IMR-90 (cell line): Measurements from ENCODE around the gene FOXP1. TPM values are rescaled to one million over a fixed set of nuclear protein-coding genes. Genes with fewer than 3 reads are reported as not detected.

Experiments
- ATAC-seq: fragments of 200-7000 bp; cut with Tn5 transposase; 2 replicates; pipeline ENCODE4 v1.9.1; 2020; ENCODE audit warnings: low read depth, mild to moderate bottlenecking, moderate library complexity
- BruUV-seq: library from RNA; stranded (reverse); fragments of 400-500 nt; replicated peaks from 2 replicates; lab custom pipeline; 2021; lab: Mats Ljungman, UMichigan
- CTCF ChIA-PET: fragments of 300-600 bp; formaldehyde crosslinking; extraction: SDS; loops from one replicate; lab custom pipeline; 2021; ENCODE audit warnings: antibody characterized with exemption; lab: Yijun Ruan, JAX
- POLR2A ChIA-PET: fragments of 300-600 bp; sonication (Branson Sonifier 250); formaldehyde crosslinking; loops from one replicate; lab custom pipeline; 2022; ENCODE audit warnings: antibody characterized with exemption; ENCODE audit not compliant: unreplicated experiment; lab: Charles Lee
- DNase-seq: peaks from one replicate; pipeline ENCODE4 v3.0.0; 2013
- H2AFZ ChIP-seq: replicated peaks from 2 replicates; pipeline ENCODE3; 2013; ENCODE audit warnings: low read length, mild to moderate bottlenecking; ENCODE audit not compliant: poor library complexity
- H2AK5ac ChIP-seq: 2 replicates; pipeline ENCODE4 v1.6.1; 2013; ENCODE audit warnings: low read depth, low read length, inconsistent platforms
- H2AK9ac ChIP-seq: replicated peaks from 2 replicates; pipeline ENCODE3; 2013; ENCODE audit warnings: mild to moderate bottlenecking, low read depth, low read length, moderate library complexity; ENCODE audit not compliant: poor library complexity
- H2BK120ac ChIP-seq: 2 replicates; pipeline ENCODE4 v1.6.1; 2013; ENCODE audit warnings: low read depth, low read length, inconsistent platforms
- H2BK15ac ChIP-seq: 3 replicates; pipeline ENCODE4 v1.6.1; 2013; ENCODE audit warnings: low read depth, low read length, inconsistent platforms
- H2BK20ac ChIP-seq: 2 replicates; pipeline ENCODE4 v1.6.1; 2013; ENCODE audit warnings: low read depth, mild to moderate bottlenecking, inconsistent platforms, low read length, moderate library complexity
- H2BK5ac ChIP-seq: 2 replicates; pipeline ENCODE4 v1.6.1; 2013; ENCODE audit warnings: mild to moderate bottlenecking, low read depth, low read length, inconsistent platforms; ENCODE audit not compliant: poor library complexity, severe bottlenecking
- H3K14ac ChIP-seq: replicated peaks from 2 replicates; pipeline ENCODE4 v1.6.1; 2013; ENCODE audit warnings: low read depth, low read length, inconsistent platforms
- H3K18ac ChIP-seq: 2 replicates; pipeline ENCODE4 v1.6.1; 2013; ENCODE audit warnings: low read depth, low read length, control low read depth
- H3K23ac ChIP-seq: 2 replicates; pipeline ENCODE4 v1.6.1; 2013; ENCODE audit warnings: low read depth, low read length, inconsistent platforms
- H3K27ac ChIP-seq: 2 replicates; pipeline ENCODE4 v1.5.1; 2013; ENCODE audit warnings: mild to moderate bottlenecking, control low read depth, low read length; ENCODE audit not compliant: insufficient read depth
- H3K27me3 ChIP-seq: 2 replicates; pipeline ENCODE4 v1.6.1; 2013; ENCODE audit warnings: low read length; ENCODE audit not compliant: control insufficient read depth, insufficient read depth
- H3K36me3 ChIP-seq: 2 replicates; pipeline ENCODE4 v1.6.1; 2013; ENCODE audit warnings: low read length, mixed read lengths; ENCODE audit not compliant: control insufficient read depth, insufficient read depth
- H3K4ac ChIP-seq: 2 replicates; pipeline ENCODE4 v1.6.1; 2013; ENCODE audit warnings: low read depth, low read length, inconsistent platforms
- H3K4me1 ChIP-seq: 2 replicates; pipeline ENCODE4 v1.6.1; 2013; ENCODE audit warnings: low read length, mixed read lengths; ENCODE audit not compliant: control insufficient read depth, insufficient read depth
- H3K4me2 ChIP-seq: 2 replicates; pipeline ENCODE4 v1.6.1; 2013; ENCODE audit warnings: low read depth, mild to moderate bottlenecking, control low read depth, low read length, moderate library complexity
- H3K4me3 ChIP-seq: 2 replicates; pipeline ENCODE4 v1.5.1; 2013; ENCODE audit warnings: low read depth, mild to moderate bottlenecking, control low read depth, low read length, moderate library complexity; ENCODE audit not compliant: insufficient read depth
- H3K56ac ChIP-seq: 2 replicates; pipeline ENCODE4 v1.6.1; 2013; ENCODE audit warnings: low read length, inconsistent platforms; ENCODE audit not compliant: insufficient read depth; ENCODE audit errors: extremely low read depth
- H3K79me1 ChIP-seq, 2 experiments: 2 replicates each; pipeline ENCODE4 v1.6.1; 2013; ENCODE audit warnings: low read length in 2 of 2, inconsistent platforms in 1 of 2, low read depth in 1 of 2
- H3K9ac ChIP-seq: 2 replicates; pipeline ENCODE4 v1.6.1; 2013; ENCODE audit warnings: low read depth, low read length, control low read depth
- H3K9me1 ChIP-seq: 2 replicates; pipeline ENCODE4 v1.6.1; 2013; ENCODE audit warnings: low read length, inconsistent platforms; ENCODE audit not compliant: insufficient read depth
- H3K9me3 ChIP-seq: 2 replicates; pipeline ENCODE4 v1.6.1; 2013; ENCODE audit warnings: low read length; ENCODE audit not compliant: control insufficient read depth, insufficient read depth
- H4K20me1 ChIP-seq: 2 replicates; pipeline ENCODE4 v1.6.1; 2013; ENCODE audit warnings: low read length, inconsistent platforms; ENCODE audit not compliant: insufficient read depth
- H4K5ac ChIP-seq: 2 replicates; pipeline ENCODE4 v1.6.1; 2013; ENCODE audit warnings: mild to moderate bottlenecking, low read depth, low read length, control low read depth
- H4K8ac ChIP-seq, 2 experiments: 2 replicates each; pipeline ENCODE4 v1.6.1; 2013; ENCODE audit warnings: low read depth in 2 of 2, low read length in 2 of 2, control low read depth in 1 of 2, inconsistent platforms in 1 of 2
- H4K91ac ChIP-seq: 2 replicates; pipeline ENCODE4 v1.6.1; 2013; ENCODE audit warnings: low read depth, low read length, inconsistent platforms; ENCODE audit not compliant: insufficient read depth
- BHLHE40 ChIP-seq: fragments of 150-350 bp; IDR thresholded peaks from 2 replicates; pipeline ENCODE4 v1.6.1; 2016; ENCODE audit warnings: mild to moderate bottlenecking, low read depth, low read length
- CEBPB ChIP-seq: IDR thresholded peaks from 2 replicates; pipeline ENCODE4 v1.6.1; 2012; ENCODE audit warnings: low read depth, low read length, improper control_type of control experiment
- ELK1 ChIP-seq: fragments of 150-350 bp; IDR thresholded peaks from 2 replicates; pipeline ENCODE4 v1.6.1; 2016; ENCODE audit warnings: low read depth, mild to moderate bottlenecking, low read length, moderate library complexity, borderline replicate concordance
- FOS ChIP-seq: fragments of 150-350 bp; IDR thresholded peaks from 2 replicates; pipeline ENCODE4 v1.6.1; 2016; ENCODE audit warnings: low read depth, low read length
- MAFK ChIP-seq: IDR thresholded peaks from 2 replicates; pipeline ENCODE4 v1.6.1; 2012; ENCODE audit warnings: low read depth, low read length, improper control_type of control experiment
- MAZ ChIP-seq: IDR thresholded peaks from 2 replicates; pipeline ENCODE4 v1.6.1; 2012; ENCODE audit warnings: low read depth, mild to moderate bottlenecking, low read length, improper control_type of control experiment, moderate library complexity, borderline replicate concordance
- MXI1 ChIP-seq: IDR thresholded peaks from 2 replicates; pipeline ENCODE4 v1.6.1; 2012; ENCODE audit warnings: low read depth, mild to moderate bottlenecking, low read length, moderate library complexity, borderline replicate concordance
- NFE2L2 ChIP-seq: fragments of 150-350 bp; IDR thresholded peaks from 2 replicates; pipeline ENCODE4 v1.6.1; 2016; ENCODE audit warnings: low read depth, mild to moderate bottlenecking, low read length
- POLR2A ChIP-seq: IDR thresholded peaks from 2 replicates; pipeline ENCODE4 v1.6.1; 2012; ENCODE audit warnings: mild to moderate bottlenecking, low read depth, low read length
- RCOR1 ChIP-seq: IDR thresholded peaks from 2 replicates; pipeline ENCODE4 v1.6.1; 2012; ENCODE audit warnings: mild to moderate bottlenecking, low read length, improper control_type of control experiment; ENCODE audit not compliant: insufficient replicate concordance
- RFX5 ChIP-seq: IDR thresholded peaks from 2 replicates; pipeline ENCODE4 v1.8.0; 2012; ENCODE audit warnings: low read depth, mild to moderate bottlenecking, low read length, moderate library complexity
- USF2 ChIP-seq: fragments of 150-350 bp; IDR thresholded peaks from 2 replicates; pipeline ENCODE4 v1.6.1; 2017; ENCODE audit warnings: mild to moderate bottlenecking, antibody characterized with exemption, low read length, low read depth
- WGBS, 2 experiments: methylation state at CpG; one replicate each; pipeline versions ENCODE4 v1.1.5 to v1.1.7; 2013; ENCODE audit warnings: missing lambda C conversion rate in 2 of 2; ENCODE audit not compliant: insufficient read length in 1 of 2; ENCODE audit errors: extremely low coverage in 2 of 2; 5-methylcytosine and 5-hydroxymethylcytosine counted together
- dilution Hi-C: fragments of 300-500 bp; cut with HindIII; formaldehyde crosslinking; loops from one replicate; pipeline ENCODE4 v1.14.3; 2018; ENCODE audit warnings: low sequenced_read_pairs; ENCODE audit not compliant: unreplicated experiment
- in situ Hi-C: fragments of 300-500 bp; cut with MboI; formaldehyde crosslinking; loops from 3 replicates; pipeline ENCODE4 v1.14.3; 2019; ENCODE audit warnings: low sequenced_read_pairs, inconsistent platforms, mixed read lengths
- intact Hi-C: fragments of 100-400 bp; cut with micrococcal nuclease; formaldehyde crosslinking; loops from 2 replicates; pipeline ENCODE4 v1.10.0; 2022
- polyA plus RNA-seq, 3 experiments: library from polyadenylated mRNA; depleted of rRNA; stranded (reverse); fragments of >200 nt; gene quantifications; 2 replicates each; pipeline ENCODE4 v1.2.3, GENCODE V29; 2012; ENCODE audit warnings: low replicate concordance in 1 of 3
- total RNA-seq: library from RNA; depleted of rRNA; stranded (reverse); fragments of >200 nt; gene quantifications from 2 replicates; pipeline ENCODE4 v1.2.3, GENCODE V29; 2012
- TF ChIP-seq, protein P1 (sequence below): conservative IDR thresholded peaks from 2 replicates; pipeline ENCODE4 v1.5.1; 2012; ENCODE audit warnings: mild to moderate bottlenecking, low read depth, low read length, improper control_type of control experiment

FOXP1 gene
- total and polyA plus RNA-seq, 2 of the 4 experiments (the other 2 are of a cell fraction), result 37.0 to 132 TPM

DNA sequence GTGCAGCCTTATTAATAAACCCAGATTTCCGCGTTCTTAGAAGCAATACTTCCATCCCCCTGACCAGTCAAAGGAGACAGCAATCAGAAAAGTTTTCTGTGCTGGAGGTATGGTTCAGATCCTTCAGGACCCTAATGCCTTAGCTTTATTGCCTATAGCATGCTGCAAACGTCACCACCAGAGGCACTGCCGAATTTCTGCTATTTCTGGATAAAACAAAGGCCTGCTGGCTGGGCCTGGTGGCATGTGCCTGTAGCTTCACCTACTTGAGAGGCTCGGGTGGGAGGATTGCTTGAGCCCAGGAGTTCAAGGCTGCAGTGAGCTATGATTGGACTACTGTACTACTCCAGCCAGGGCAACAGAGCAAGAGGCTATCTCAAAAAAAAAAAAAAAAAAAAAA lies 407.2 kb downstream of the FOXP1 start:
- Histone ChIP-seq H3K36me3 (no peaks in the 10 kb centered on the region), H2AFZ (no peak overlapping the region), H3K14ac (no peak overlapping the region), H3K9ac (no peak overlapping the region), H3K4me1 (peaks cover 17% of the 10 kb centered on the region), H4K5ac (no peak overlapping the region), H4K20me1 (no peaks in the 10 kb centered on the region), H2AK5ac (no peak overlapping the region), H3K4ac (no peak overlapping the region), H3K56ac (no peak overlapping the region), H2BK20ac (no peak overlapping the region), H2BK5ac (no peak overlapping the region), H4K8ac (no peak overlapping the region), H3K27me3 (no peaks in the 10 kb centered on the region), H3K18ac (no peak overlapping the region), H2BK120ac (no peak overlapping the region), H2BK15ac (no peak overlapping the region), H3K4me3 (no peak overlapping the region), H3K9me3 (no peaks in the 10 kb centered on the region), H3K4me2 (no peak overlapping the region), H3K9me1 (peaks cover 4% of the 10 kb centered on the region; the same call in 1 of the 2 replicates), H4K91ac (no peak overlapping the region), H2AK9ac (no peak overlapping the region), H3K23ac (no peak overlapping the region), H3K27ac (no peak overlapping the region), H3K79me1 (peaks cover 9 to 11% of the 10 kb centered on the region in 2 experiments; a peak in 2 of 4 replicates)
- in situ Hi-C loops (no loop called here), dilution Hi-C loops (no loop called here), intact Hi-C loops (no loop called here)
- WGBS, 2 experiments, result no CpG with 5 or more reads among the region's 5 CpGs
- no peak for TF ChIP-seq MAZ
- TF ChIP-seq POLR2A, result no peak
- TF ChIP-seq USF2, result no peak
- TF ChIP-seq MXI1, result no peak
- TF ChIP-seq ELK1, result no peak
- TF ChIP-seq MAFK, result no peak
- TF ChIP-seq, protein P1, sequence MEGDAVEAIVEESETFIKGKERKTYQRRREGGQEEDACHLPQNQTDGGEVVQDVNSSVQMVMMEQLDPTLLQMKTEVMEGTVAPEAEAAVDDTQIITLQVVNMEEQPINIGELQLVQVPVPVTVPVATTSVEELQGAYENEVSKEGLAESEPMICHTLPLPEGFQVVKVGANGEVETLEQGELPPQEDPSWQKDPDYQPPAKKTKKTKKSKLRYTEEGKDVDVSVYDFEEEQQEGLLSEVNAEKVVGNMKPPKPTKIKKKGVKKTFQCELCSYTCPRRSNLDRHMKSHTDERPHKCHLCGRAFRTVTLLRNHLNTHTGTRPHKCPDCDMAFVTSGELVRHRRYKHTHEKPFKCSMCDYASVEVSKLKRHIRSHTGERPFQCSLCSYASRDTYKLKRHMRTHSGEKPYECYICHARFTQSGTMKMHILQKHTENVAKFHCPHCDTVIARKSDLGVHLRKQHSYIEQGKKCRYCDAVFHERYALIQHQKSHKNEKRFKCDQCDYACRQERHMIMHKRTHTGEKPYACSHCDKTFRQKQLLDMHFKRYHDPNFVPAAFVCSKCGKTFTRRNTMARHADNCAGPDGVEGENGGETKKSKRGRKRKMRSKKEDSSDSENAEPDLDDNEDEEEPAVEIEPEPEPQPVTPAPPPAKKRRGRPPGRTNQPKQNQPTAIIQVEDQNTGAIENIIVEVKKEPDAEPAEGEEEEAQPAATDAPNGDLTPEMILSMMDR, result no peak
- no peak for TF ChIP-seq BHLHE40
- TF ChIP-seq RCOR1, result no peak
- TF ChIP-seq RFX5, result no peak
- TF ChIP-seq NFE2L2, result no peak
- no peak for TF ChIP-seq FOS
- TF ChIP-seq CEBPB, result no peak
- BruUV-seq, result no TSS peak
- POLR2A ChIA-PET, result no interaction called here
- ATAC-seq (no peak), DNase-seq (no peak)
- CTCF ChIA-PET, result no interaction called here
